ENCODE results near the gene SPATA18. TPM values are rescaled to one million over a fixed set of nuclear protein-coding genes. Genes with fewer than 3 reads are reported as not detected.

The SPATA18 gene
- total RNA-seq, 4 donors from 2014 or later: 8.5 to 31.8 (median 11.8) TPM

- intact Hi-C loops (cut with DNase I; ENCODE audit: low total_unique reads): no loop called here
- no peak for DNase-seq (ENCODE audit: low spot score in 2 of 2)
- TF ChIP-seq POLR2A (IDR thresholded peaks at IDR 0.05) (no peak), CTCF (IDR thresholded peaks at IDR 0.05) (no peak)
- 93 to 99% methylated on average over 2 of the region's 2 CpGs for WGBS, 2 donors
- no peak overlapping the region for H3K4me3 ChIP-seq (ENCODE audit: low read depth, poor library complexity, severe bottlenecking)
Observed at GRCh38 chr4:52010986-52011385, 40.1 kb upstream of the SPATA18 start.

- TF ChIP-seq POLR2A (IDR thresholded peaks at IDR 0.05): no peak
- TF ChIP-seq CTCF (IDR thresholded peaks at IDR 0.05): no peak
- no peak overlapping the region for H3K4me3 ChIP-seq (ENCODE audit: low read depth, poor library complexity, severe bottlenecking)
- no peak for DNase-seq (ENCODE audit: low spot score in 2 of 2)
- intact Hi-C loops (cut with DNase I; ENCODE audit: low total_unique reads): no loop called here
- WGBS, 2 donors: 95% methylated on average over 1 of the region's 1 CpG
Observed at GRCh38 chr4:52012651-52013050, 38.5 kb upstream of the SPATA18 start.

- DNase-seq (ENCODE audit: low spot score in 2 of 2): no peak
- WGBS, 2 donors: 53 to 85% methylated on average over 1 of the region's 1 CpG
- TF ChIP-seq POLR2A (IDR thresholded peaks at IDR 0.05) (no peak), CTCF (IDR thresholded peaks at IDR 0.05) (no peak)
- intact Hi-C loops (cut with DNase I; ENCODE audit: low total_unique reads): no loop called here
- H3K4me3 ChIP-seq (ENCODE audit: low read depth, poor library complexity, severe bottlenecking): no peak overlapping the region
Observed at GRCh38 chr4:52014903-52015302, 36.2 kb upstream of the SPATA18 start.

GRCh38 chr4:52015366-52015765 is 35.7 kb upstream of the SPATA18 start:
- intact Hi-C loops (cut with DNase I; ENCODE audit: low total_unique reads): no loop called here
- TF ChIP-seq CTCF (IDR thresholded peaks at IDR 0.05) (no peak), POLR2A (IDR thresholded peaks at IDR 0.05) (no peak)
- WGBS, 2 donors: 75 to 82% methylated on average over 7 of the region's 7 CpGs
- H3K4me3 ChIP-seq (ENCODE audit: low read depth, poor library complexity, severe bottlenecking): no peak overlapping the region
- no peak for DNase-seq (ENCODE audit: low spot score in 2 of 2)

GRCh38 chr4:52016981-52017380 is 34.1 kb upstream of the SPATA18 start:
- H3K4me3 ChIP-seq (ENCODE audit: low read depth, poor library complexity, severe bottlenecking): no peak overlapping the region
- TF ChIP-seq CTCF (IDR thresholded peaks at IDR 0.05) (no peak), POLR2A (IDR thresholded peaks at IDR 0.05) (no peak)
- DNase-seq (ENCODE audit: low spot score in 2 of 2): no peak
- intact Hi-C loops (cut with DNase I; ENCODE audit: low total_unique reads): no loop called here
- WGBS, 2 donors: 83 to 84% methylated on average over 3 of the region's 3 CpGs

GRCh38 chr4:52017814-52018213 is 33.3 kb upstream of the SPATA18 start:
- no peak for TF ChIP-seq CTCF (IDR thresholded peaks at IDR 0.05)
- no peak for TF ChIP-seq POLR2A (IDR thresholded peaks at IDR 0.05)
- intact Hi-C loops (cut with DNase I; ENCODE audit: low total_unique reads): no loop called here
- DNase-seq (ENCODE audit: low spot score in 2 of 2): no peak
- H3K4me3 ChIP-seq (ENCODE audit: low read depth, poor library complexity, severe bottlenecking): no peak overlapping the region
- WGBS, 2 donors: 44 to 98% methylated on average over 1 of the region's 1 CpG
